PFSK-1 (cell line): ENCODE measurements around the gene PRKX. TPM values are rescaled to one million over a fixed set of nuclear protein-coding genes. Genes with fewer than 3 reads are reported as not detected.

Experiments used
- FOXP2 ChIP-seq: optimal IDR thresholded peaks from 2 replicates; pipeline ENCODE3; 2011; ENCODE audit warnings: borderline replicate concordance, control low read depth, inconsistent platforms; ENCODE audit not compliant: insufficient read depth; ENCODE audit errors: extremely low read length, extremely low read depth
- POLR2AphosphoS5 ChIP-seq: IDR thresholded peaks from 2 replicates; pipeline ENCODE4 v1.6.1; 2012; ENCODE audit warnings: low read depth, mild to moderate bottlenecking, control low read depth, low read length, moderate library complexity
- REST ChIP-seq, 2 experiments: IDR thresholded peaks; 2 replicates each; pipeline versions ENCODE4 v1.6.1 to v1.8.0; 2011 to 2012; ENCODE audit warnings: low read depth in 2 of 2, low read length in 2 of 2, control low read depth in 1 of 2, inconsistent platforms in 1 of 2, mild to moderate bottlenecking in 1 of 2, moderate library complexity in 1 of 2; ENCODE audit not compliant: insufficient read depth in 1 of 2
- SIN3A ChIP-seq: IDR thresholded peaks from 2 replicates; pipeline ENCODE4 v1.6.1; 2012; ENCODE audit warnings: mild to moderate bottlenecking, low read length, moderate library complexity, borderline replicate concordance; ENCODE audit not compliant: insufficient read depth
- TAF1 ChIP-seq: IDR thresholded peaks from 2 replicates; pipeline ENCODE4 v1.6.1; 2012; ENCODE audit warnings: low read length, control low read depth, borderline replicate concordance; ENCODE audit not compliant: insufficient read depth
- polyA plus RNA-seq: library from polyadenylated mRNA; unstranded; fragments of >200 nt; gene quantifications from one replicate; pipeline ENCODE4 v1.2.1, GENCODE V29; 2012; ENCODE audit warnings: low read depth, missing spikeins; ENCODE audit not compliant: insufficient read length

The PRKX gene
- 6.6 TPM for polyA plus RNA-seq

GRCh38 chrX:3713225-3713936 is at the start of gene PRKX:
PRKX (minus strand) TSS chrX:3713649; CDS start chrX:3713253, 396 bp downstream.
- TF ChIP-seq TAF1: 0 out of 2 replicates have a peak, but pooled peaks have one; percentile 19
- peak; percentile 30 for TF ChIP-seq FOXP2
- TF ChIP-seq POLR2AphosphoS5: no peak

GRCh38 chrX:3763111-3763510 is 49.7 kb upstream of the PRKX start:
- TF ChIP-seq TAF1 (no peak), REST (IDR thresholded peaks at IDR 0.05; ENCODE audit: insufficient read depth in 1 of 2, low read depth in 2 of 2, low read length in 2 of 2) (no peak), POLR2AphosphoS5 (no peak), FOXP2 (no peak), SIN3A (no peak)

- TF ChIP-seq TAF1 (no peak), SIN3A (no peak), FOXP2 (no peak), POLR2AphosphoS5 (no peak), REST (IDR thresholded peaks at IDR 0.05; ENCODE audit: insufficient read depth in 1 of 2, low read depth in 2 of 2, low read length in 2 of 2) (no peak)
Measured at GRCh38 chrX:3757510-3758025, 44.1 kb upstream of the PRKX start.

- TF ChIP-seq TAF1: no peak
- no peak for TF ChIP-seq POLR2AphosphoS5
- no peak for TF ChIP-seq FOXP2
- no peak for TF ChIP-seq SIN3A
- no peak for TF ChIP-seq REST (IDR thresholded peaks at IDR 0.05; ENCODE audit: insufficient read depth in 1 of 2, low read depth in 2 of 2, low read length in 2 of 2)
Measured at GRCh38 chrX:3748052-3748559, 34.7 kb upstream of the PRKX start.

GRCh38 chrX:3743801-3744439 is 30.5 kb upstream of the PRKX start:
- TF ChIP-seq FOXP2: no peak
- TF ChIP-seq TAF1: no peak
- TF ChIP-seq REST (IDR thresholded peaks at IDR 0.05; ENCODE audit: insufficient read depth in 1 of 2, low read depth in 2 of 2, low read length in 2 of 2): no peak
- no peak for TF ChIP-seq POLR2AphosphoS5
- no peak for TF ChIP-seq SIN3A
